Thyroid gland (tissue), 4 donors: ENCODE measurements around the gene TRAFD1. TPM values are rescaled to one million over a fixed set of nuclear protein-coding genes. Genes with fewer than 3 reads are reported as not detected.

ENCODE experiments used
- DNase-seq, 2 donors: peaks; one replicate each; pipeline ENCODE4 v3.0.0-alpha.2; 2019
- H3K27ac ChIP-seq, 3 donors: fragments of 200-600 bp; sonication (generic); 1 replicate in 2 of 3; 2 replicates in 1 of 3; pipeline ENCODE4 v1.5.1; 2016 to 2019; ENCODE audit warnings: mild to moderate bottlenecking in 1 of 3, moderate library complexity in 1 of 3
- H3K27me3 ChIP-seq: fragments of 200-600 bp; sonication (generic); one replicate; pipeline ENCODE4 v1.5.1; 2019
- H3K36me3 ChIP-seq, 2 donors: fragments of 200-600 bp; sonication (generic); one replicate each; pipeline ENCODE4 v1.5.1; 2016 to 2019
- H3K4me1 ChIP-seq, 2 donors: fragments of 200-600 bp; sonication (generic); one replicate each; pipeline ENCODE4 v1.5.1; 2017 to 2019
- H3K4me3 ChIP-seq, 3 donors: fragments of 200-600 bp; sonication (generic); replicated peaks in 1 of 3; 1 replicate in 2 of 3; 2 replicates in 1 of 3; pipeline ENCODE4 v1.5.1; 2016; ENCODE audit warnings: mild to moderate bottlenecking in 1 of 3
- H3K9me3 ChIP-seq: fragments of 200-600 bp; sonication (generic); one replicate; pipeline ENCODE4 v1.5.1; 2017
- POLR2A ChIP-seq, 2 donors: fragments of 450-650 bp; IDR thresholded peaks; one replicate each; pipeline ENCODE4 v1.6.1; 2017; ENCODE audit warnings: antibody characterized with exemption in 2 of 2, mild to moderate bottlenecking in 2 of 2, moderate library complexity in 1 of 2
- WGBS, 2 donors: methylation state at CpG; one replicate each; pipeline ENCODE4 v1.1.5; 2017; 5-methylcytosine and 5-hydroxymethylcytosine counted together
- intact Hi-C: fragments of 100-400 bp; cut with DNase I; formaldehyde crosslinking; loops from one replicate; pipeline ENCODE4 v1.15.1; 2023
- total RNA-seq, 4 donors: library from RNA; depleted of rRNA; stranded (reverse); fragments of >200 nt; gene quantifications; one replicate each; pipeline ENCODE4 v1.2.3, GENCODE V29; 2016
- TF ChIP-seq, protein P1 (sequence below), 6 experiments: fragments of 200-600 bp in 3 of 6; fragments of 450-650 bp in 3 of 6; sonication (generic) in 3 of 6; IDR thresholded peaks; one replicate each; pipeline ENCODE4 v1.5.1; 2016 to 2019; ENCODE audit warnings: antibody characterized with exemption in 6 of 6, mild to moderate bottlenecking in 2 of 6, inconsistent platforms in 1 of 6, moderate library complexity in 1 of 6

Gene TRAFD1
- total RNA-seq, 4 donors from 2014 or later, result 24.6 to 34.4 (median 27.9) TPM

DNA sequence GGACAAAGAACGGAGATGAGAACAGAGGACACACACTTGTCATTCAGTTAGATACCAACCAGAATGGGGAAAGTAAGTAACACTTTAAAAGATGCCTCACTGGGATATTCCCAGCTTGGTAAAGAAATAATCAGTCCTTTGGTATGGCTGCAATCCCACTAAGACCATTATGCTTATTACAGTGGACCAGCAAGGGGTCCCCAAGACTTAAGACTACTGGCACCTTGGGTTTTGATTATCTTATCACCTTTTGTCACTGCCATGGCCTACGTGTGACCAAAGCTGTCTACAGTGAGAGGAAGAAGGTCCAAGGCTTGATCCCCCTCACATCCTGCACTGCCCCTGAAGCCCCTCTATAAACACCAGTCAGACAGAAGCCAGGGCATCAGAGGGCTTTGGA lies 65.8 kb downstream of the TRAFD1 start:
- H3K27me3 ChIP-seq, result no peaks in the 10 kb centered on the region
- intact Hi-C loops, result no loop called here
- H3K27ac ChIP-seq, result no peak overlapping the region
- TF ChIP-seq POLR2A (IDR thresholded peaks at IDR 0.05), result no peak
- TF ChIP-seq, protein P1, sequence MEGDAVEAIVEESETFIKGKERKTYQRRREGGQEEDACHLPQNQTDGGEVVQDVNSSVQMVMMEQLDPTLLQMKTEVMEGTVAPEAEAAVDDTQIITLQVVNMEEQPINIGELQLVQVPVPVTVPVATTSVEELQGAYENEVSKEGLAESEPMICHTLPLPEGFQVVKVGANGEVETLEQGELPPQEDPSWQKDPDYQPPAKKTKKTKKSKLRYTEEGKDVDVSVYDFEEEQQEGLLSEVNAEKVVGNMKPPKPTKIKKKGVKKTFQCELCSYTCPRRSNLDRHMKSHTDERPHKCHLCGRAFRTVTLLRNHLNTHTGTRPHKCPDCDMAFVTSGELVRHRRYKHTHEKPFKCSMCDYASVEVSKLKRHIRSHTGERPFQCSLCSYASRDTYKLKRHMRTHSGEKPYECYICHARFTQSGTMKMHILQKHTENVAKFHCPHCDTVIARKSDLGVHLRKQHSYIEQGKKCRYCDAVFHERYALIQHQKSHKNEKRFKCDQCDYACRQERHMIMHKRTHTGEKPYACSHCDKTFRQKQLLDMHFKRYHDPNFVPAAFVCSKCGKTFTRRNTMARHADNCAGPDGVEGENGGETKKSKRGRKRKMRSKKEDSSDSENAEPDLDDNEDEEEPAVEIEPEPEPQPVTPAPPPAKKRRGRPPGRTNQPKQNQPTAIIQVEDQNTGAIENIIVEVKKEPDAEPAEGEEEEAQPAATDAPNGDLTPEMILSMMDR (IDR thresholded peaks at IDR 0.05), result no peak
- DNase-seq, result no peak
- H3K4me3 ChIP-seq, result no peak overlapping the region
- H3K36me3 ChIP-seq, result peaks cover 42 to 48% of the 10 kb centered on the region in 2 donors
- 88 to 95% methylated on average over 2 of the region's 2 CpGs for WGBS, 2 donors
- H3K9me3 ChIP-seq, result no peaks in the 10 kb centered on the region
- peaks cover 0 to 8% of the 10 kb centered on the region in 2 donors for H3K4me1 ChIP-seq

DNA sequence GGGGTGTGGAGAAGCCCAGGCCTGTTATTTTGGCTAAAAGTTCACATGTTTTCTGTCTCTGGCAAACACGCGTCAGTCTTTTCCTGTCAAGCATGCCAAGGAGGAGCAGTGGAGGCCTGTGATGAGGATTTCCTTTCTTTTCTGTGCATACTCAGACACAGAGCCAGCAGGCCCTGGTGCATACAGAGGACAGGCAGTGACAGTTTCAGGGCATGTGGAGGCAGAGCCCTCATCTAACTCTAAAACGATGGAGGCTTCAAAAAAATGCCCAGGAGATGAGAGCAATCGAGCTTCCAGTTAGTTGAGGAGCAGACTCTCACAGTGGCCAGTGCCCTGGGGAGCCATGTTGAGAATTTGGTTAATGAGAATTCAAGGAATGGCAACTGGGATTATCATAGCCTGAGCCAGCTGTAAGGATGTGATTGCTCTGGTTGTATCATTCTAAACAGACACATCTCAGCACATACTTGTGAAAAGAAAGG lies 66.5 kb downstream of the TRAFD1 start:
- TF ChIP-seq, protein P1 (IDR thresholded peaks at IDR 0.05), result no peak
- TF ChIP-seq POLR2A (IDR thresholded peaks at IDR 0.05), result no peak
- no peak overlapping the region for H3K27ac ChIP-seq
- DNase-seq, result no peak
- peaks cover 0 to 9% of the 10 kb centered on the region in 2 donors for H3K4me1 ChIP-seq
- H3K36me3 ChIP-seq, result peaks cover 42 to 48% of the 10 kb centered on the region in 2 donors
- H3K9me3 ChIP-seq, result no peaks in the 10 kb centered on the region
- H3K4me3 ChIP-seq, result no peak overlapping the region
- H3K27me3 ChIP-seq, result no peaks in the 10 kb centered on the region
- WGBS, 2 donors, result 81 to 82% methylated on average over 4 of the region's 4 CpGs
- intact Hi-C loops, result no loop called here

DNA sequence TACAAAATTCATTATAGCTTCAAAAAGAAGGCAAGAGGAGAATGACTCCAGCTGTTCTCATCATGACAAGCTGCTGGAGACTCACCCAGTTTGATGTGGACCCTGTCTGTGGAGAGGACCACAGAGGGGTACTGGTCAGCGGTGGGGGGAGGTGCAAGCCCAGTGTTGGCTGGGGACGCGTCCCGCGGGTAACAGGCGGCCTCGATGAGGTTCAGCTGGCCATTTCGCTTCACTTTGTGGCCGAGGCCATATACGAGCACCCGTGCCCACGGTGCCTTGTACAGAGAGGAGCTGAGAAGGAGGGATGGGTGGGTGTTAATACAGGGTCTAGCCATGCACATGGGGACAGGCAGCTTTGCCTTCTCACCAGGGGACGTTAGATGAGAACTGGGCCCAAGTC lies 67.1 kb downstream of the TRAFD1 start:
- Histone ChIP-seq H3K36me3 (peaks cover 42 to 48% of the 10 kb centered on the region in 2 donors), H3K27ac (no peak overlapping the region)

DNA sequence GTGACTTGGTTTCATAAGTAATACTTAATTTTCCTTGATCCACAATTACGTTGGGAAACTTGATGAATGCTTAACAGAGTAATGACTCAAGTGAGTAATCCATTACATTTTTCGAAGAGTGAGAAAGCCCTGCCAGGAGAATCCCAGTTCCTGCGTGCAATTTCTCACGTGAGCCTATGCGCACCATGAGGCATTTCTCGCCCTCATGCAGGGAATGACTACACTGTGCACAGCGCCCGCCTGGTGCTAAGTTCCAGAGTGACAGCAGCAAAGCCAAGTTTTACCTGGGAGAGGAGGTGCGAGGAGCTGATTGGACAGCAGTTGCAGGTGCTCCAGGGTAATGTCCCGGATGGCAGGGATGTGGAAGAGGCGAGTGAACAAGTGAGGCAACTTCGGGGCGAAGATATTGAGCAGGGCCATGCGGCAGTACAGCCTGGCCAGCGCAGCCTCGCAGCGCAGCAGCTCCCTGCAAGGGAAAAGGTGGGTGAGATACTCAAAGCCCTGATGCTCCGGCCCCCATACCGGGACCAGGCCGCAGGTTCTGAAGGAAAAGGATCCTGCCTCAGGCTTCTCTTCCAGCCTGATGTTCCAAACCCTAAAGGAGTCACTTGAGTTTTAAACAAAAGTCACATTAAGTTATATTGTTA lies 69.4 kb downstream of the TRAFD1 start:
- H3K27me3 ChIP-seq, result no peaks in the 10 kb centered on the region
- H3K9me3 ChIP-seq, result no peaks in the 10 kb centered on the region
- intact Hi-C loops, result no loop called here
- H3K4me3 ChIP-seq, result no peak overlapping the region
- peaks cover 43 to 46% of the 10 kb centered on the region in 2 donors for H3K36me3 ChIP-seq
- no peak for DNase-seq
- H3K27ac ChIP-seq, result no peak overlapping the region
- WGBS, 2 donors, result 94 to 96% methylated on average over 20 of the region's 20 CpGs
- H3K4me1 ChIP-seq, result peaks cover 0 to 9% of the 10 kb centered on the region in 2 donors
- TF ChIP-seq POLR2A (IDR thresholded peaks at IDR 0.05), result no peak
- TF ChIP-seq, protein P1 (IDR thresholded peaks at IDR 0.05), result no peak

More for the DNA sequence above, 67.1 kb downstream of the TRAFD1 start:
- intact Hi-C loops, result no loop called here
- no peak for DNase-seq
- H3K4me1 ChIP-seq, result peaks cover 0 to 9% of the 10 kb centered on the region in 2 donors
- no peak for TF ChIP-seq POLR2A (IDR thresholded peaks at IDR 0.05)
- TF ChIP-seq, protein P1 (IDR thresholded peaks at IDR 0.05), result no peak
- H3K27me3 ChIP-seq, result no peaks in the 10 kb centered on the region
- H3K9me3 ChIP-seq, result no peaks in the 10 kb centered on the region
- H3K4me3 ChIP-seq, result no peak overlapping the region
- WGBS, 2 donors, result 96 to 98% methylated on average over 13 of the region's 13 CpGs

DNA sequence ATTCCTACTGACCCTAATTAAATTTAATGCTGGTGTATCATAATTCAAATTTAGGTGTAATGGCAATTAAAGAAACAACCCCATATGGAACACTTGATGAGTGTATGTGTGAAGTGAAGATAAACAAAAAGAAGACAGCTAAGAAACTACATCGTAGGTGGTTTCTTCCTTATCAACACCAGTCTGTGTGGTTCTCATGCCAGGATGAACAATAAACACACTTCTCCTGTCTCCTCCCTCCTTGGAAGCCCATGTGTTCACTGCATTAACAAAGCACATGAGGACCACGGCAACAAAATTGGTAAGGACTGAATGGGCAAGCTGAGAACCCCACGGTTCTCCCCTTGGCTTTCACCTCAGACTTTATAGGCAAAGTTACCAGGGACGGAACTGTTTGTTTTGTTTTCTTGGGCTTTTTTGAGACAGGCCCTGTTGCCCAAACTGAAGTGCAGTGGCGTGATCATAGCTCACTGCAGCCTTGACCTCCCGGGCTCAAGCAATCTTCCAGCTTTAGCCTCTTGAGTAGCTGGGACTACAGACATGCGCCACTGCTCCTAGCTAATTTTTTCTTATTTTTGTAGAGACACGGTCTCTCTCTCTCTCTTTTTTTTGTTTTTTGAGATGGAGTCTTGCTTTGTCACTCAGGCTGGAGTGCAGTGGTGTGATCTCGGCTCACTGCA lies 71.0 kb downstream of the TRAFD1 start:
- Histone ChIP-seq H3K9me3 (no peaks in the 10 kb centered on the region), H3K36me3 (peaks cover 50 to 54% of the 10 kb centered on the region in 2 donors), H3K4me3 (no peak overlapping the region), H3K27me3 (no peaks in the 10 kb centered on the region), H3K27ac (peak overlapping the region in 1 of 3 donors; percentile 5), H3K4me1 (peaks cover 0 to 3% of the 10 kb centered on the region in 2 donors)
- TF ChIP-seq, protein P1 (IDR thresholded peaks at IDR 0.05), result no peak
- TF ChIP-seq POLR2A (IDR thresholded peaks at IDR 0.05), result no peak
- WGBS, 2 donors, result 84 to 85% methylated on average over 9 of the region's 9 CpGs
- peak; percentile 20 to 37 for DNase-seq
- intact Hi-C loops, result loop anchor here (2.0 kb wide), 1 partner anchor 190 kb away; no protein-coding TSS in a partner anchor
